Activated naive CD8-positive, alpha-beta T cell treated with anti-CD3 and anti-CD28 coated beads, Interleukin-2, amount 10 ng/mL, durations not matched to agents 7 days and 5 days (primary cell): ENCODE results near the gene SPO11. TPM values are rescaled to one million over a fixed set of nuclear protein-coding genes. Genes with fewer than 3 reads are reported as not detected.

ENCODE experiments used
- ATAC-seq: fragments of 150-1000 bp; cut with Tn5 transposase; one replicate; pipeline ENCODE4 v1.10.0; 2021; ENCODE audit warnings: low read depth, moderate library complexity
- POLR2A ChIA-PET: fragments of 350-600 bp; sonication (Branson Sonifier 250); formaldehyde crosslinking; loops from one replicate; lab custom pipeline; 2021; ENCODE audit warnings: antibody characterized with exemption; lab: Charles Lee
- DNase-seq: peaks from one replicate; pipeline ENCODE4 v3.0.0; 2021
- H3K27ac Mint-ChIP-seq: one replicate; pipeline ENCODE4 v1.8.0; 2022; ENCODE audit warnings: mild to moderate bottlenecking, mixed read lengths
- H3K27me3 Mint-ChIP-seq: one replicate; pipeline ENCODE4 v1.8.0; 2022; ENCODE audit warnings: mild to moderate bottlenecking, moderate library complexity, mixed read lengths
- H3K36me3 Mint-ChIP-seq: one replicate; pipeline ENCODE4 v1.8.0; 2021; ENCODE audit warnings: mild to moderate bottlenecking, mixed read lengths
- H3K4me1 Mint-ChIP-seq: one replicate; pipeline ENCODE4 v1.8.0; 2021; ENCODE audit warnings: mixed read lengths
- H3K4me3 Mint-ChIP-seq: one replicate; pipeline ENCODE4 v1.8.0; 2022; ENCODE audit warnings: mild to moderate bottlenecking, moderate library complexity, mixed read lengths
- H3K9me3 Mint-ChIP-seq: one replicate; pipeline ENCODE4 v1.8.0; 2021; ENCODE audit warnings: mixed read lengths
- microRNA-seq: library from miRNA; unstranded; fragments of <30 nt; microRNA quantifications from one replicate; pipeline ENCODE4 v1.2.0, GENCODE V29; 2022
- total RNA-seq, 2 experiments: library from RNA; stranded (reverse); gene quantifications; one replicate each; pipeline ENCODE4 v1.2.3, GENCODE V29; 2021

Gene SPO11
- total RNA-seq, 2 experiments from 2014 or later, result not detected

GRCh38 chr20:57387945-57388371 lies 58.4 kb downstream of the SPO11 start:
- Mint-ChIP-seq H3K4me3 (no peak overlapping the region), H3K9me3 (no peaks in the 10 kb centered on the region), H3K4me1 (peaks cover 10% of the 10 kb centered on the region), H3K27me3 (no peaks in the 10 kb centered on the region), H3K27ac (no peak overlapping the region), H3K36me3 (peaks cover 1% of the 10 kb centered on the region)
- ATAC-seq (no peak), DNase-seq (no peak)
- POLR2A ChIA-PET, result interaction anchor here (1.8 kb wide), 1 partner anchor 10 kb away, joined by 4 read pairs; no protein-coding TSS in a partner anchor

- POLR2A ChIA-PET, result interaction anchor here (0.6 to 2.5 kb wide), 6 partner anchors 9 to 230 kb away, joined by 3 to 17 read pairs (median 8); partner anchors contain the start of gene ZBP1
- Mint-ChIP-seq H3K27me3 (no peaks in the 10 kb centered on the region), H3K4me3 (peak overlapping the region; percentile 85), H3K4me1 (peaks cover 22% of the 10 kb centered on the region), H3K9me3 (no peaks in the 10 kb centered on the region), H3K36me3 (peaks cover 11% of the 10 kb centered on the region), H3K27ac (peak overlapping the region; percentile 90)
- ATAC-seq (peak; percentile 17), DNase-seq (peak; percentile 75)
Measured at GRCh38 chr20:57388953-57389694, 59.5 kb downstream of the SPO11 start.

GRCh38 chr20:57389695-57390603 lies 60.3 kb downstream of the SPO11 start:
- ATAC-seq (no peak), DNase-seq (peak; percentile 72)
- no peaks in the 10 kb centered on the region for H3K9me3 Mint-ChIP-seq
- peaks cover 22% of the 10 kb centered on the region for H3K4me1 Mint-ChIP-seq
- no peaks in the 10 kb centered on the region for H3K27me3 Mint-ChIP-seq
- peak overlapping the region; percentile 85 for H3K4me3 Mint-ChIP-seq
- POLR2A ChIA-PET, result interaction anchor here (0.6 to 5.3 kb wide), 9 partner anchors 9 to 239 kb away, joined by 3 to 78 read pairs (median 9); partner anchors contain the start of gene ZBP1
- peak overlapping the region; percentile 90 for H3K27ac Mint-ChIP-seq
- H3K36me3 Mint-ChIP-seq, result peaks cover 18% of the 10 kb centered on the region

GRCh38 chr20:57390604-57391438 lies 61.2 kb downstream of the SPO11 start, which contains the start of gene RBM38:
RBM38 (plus strand) TSS chr20:57391396; CDS start chr20:57391582, 186 bp downstream.
- Mint-ChIP-seq H3K9me3 (no peaks in the 10 kb centered on the region), H3K4me3 (peak within 1 kb of the TSS; percentile 89), H3K4me1 (peaks cover 25% of the 10 kb centered on the region), H3K27ac (peak within 1 kb of the TSS; percentile 87), H3K36me3 (peaks cover 23% of the 10 kb centered on the region), H3K27me3 (no peaks in the 10 kb centered on the region)
- POLR2A ChIA-PET, result interaction anchor here (0.7 to 5.3 kb wide), 10 partner anchors 8 to 910 kb away, joined by 3 to 78 read pairs (median 8); partner anchors contain the start of gene ZBP1
- DNase-seq (peak; percentile 86), ATAC-seq (peak; percentile 47)

DNA sequence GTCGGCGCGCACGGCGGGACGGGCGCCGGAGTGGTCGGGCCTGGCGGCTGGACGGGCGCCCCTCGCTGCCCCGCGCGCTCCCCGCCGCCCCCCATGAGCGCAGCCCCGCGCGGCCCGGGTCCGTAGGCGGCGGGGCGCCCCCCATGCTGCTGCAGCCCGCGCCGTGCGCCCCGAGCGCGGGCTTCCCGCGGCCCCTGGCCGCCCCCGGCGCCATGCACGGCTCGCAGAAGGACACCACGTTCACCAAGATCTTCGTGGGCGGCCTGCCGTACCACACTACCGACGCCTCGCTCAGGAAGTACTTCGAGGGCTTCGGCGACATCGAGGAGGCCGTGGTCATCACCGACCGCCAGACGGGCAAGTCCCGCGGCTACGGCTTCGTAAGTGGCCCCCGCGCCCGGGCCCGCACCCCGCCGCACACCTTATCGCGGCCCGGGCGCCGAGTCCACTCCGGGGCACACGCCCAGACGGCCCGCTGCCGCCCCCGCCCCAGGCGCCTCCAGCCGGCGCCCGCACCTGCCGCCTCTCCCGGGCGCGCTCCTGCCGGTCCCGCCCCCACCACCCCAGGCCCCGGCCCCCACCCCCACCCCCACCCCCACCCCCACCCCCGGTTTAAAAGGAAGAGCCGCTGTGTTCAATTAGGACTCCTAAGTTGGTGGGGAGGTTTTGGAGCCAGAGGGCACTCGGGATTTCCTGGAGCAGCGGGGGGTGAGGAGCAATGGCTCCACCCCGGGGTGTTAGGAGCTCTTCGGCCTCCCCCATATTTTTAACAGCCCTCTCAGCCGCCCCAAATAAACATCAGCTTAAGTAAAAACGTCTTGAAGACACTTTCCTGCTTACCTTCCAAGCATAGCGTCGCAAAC lies 62.1 kb downstream of the SPO11 start:
- ATAC-seq, result peak; percentile 5
- POLR2A ChIA-PET, result interaction anchor here (0.7 to 5.3 kb wide), 13 partner anchors 11 to 909 kb away, joined by 3 to 78 read pairs (median 7); partner anchors contain the start of gene ZBP1
- H3K27ac Mint-ChIP-seq, result peak overlapping the region; percentile 87

GRCh38 chr20:57392512-57393271 lies 63.1 kb downstream of the SPO11 start:
- H3K27me3 Mint-ChIP-seq, result no peaks in the 10 kb centered on the region
- H3K4me3 Mint-ChIP-seq, result peak overlapping the region; percentile 89
- POLR2A ChIA-PET, result interaction anchor here (0.8 to 5.3 kb wide), 13 partner anchors 9 to 241 kb away, joined by 3 to 78 read pairs (median 4); partner anchors contain the start of gene ZBP1
- H3K4me1 Mint-ChIP-seq, result peaks cover 35% of the 10 kb centered on the region
- peak; percentile 84 for DNase-seq
- peak; percentile 67 for ATAC-seq
- H3K36me3 Mint-ChIP-seq, result peaks cover 38% of the 10 kb centered on the region
- H3K9me3 Mint-ChIP-seq, result no peaks in the 10 kb centered on the region
- H3K27ac Mint-ChIP-seq, result peak overlapping the region; percentile 87

More for the DNA sequence above, 62.1 kb downstream of the SPO11 start:
- peak overlapping the region; percentile 89 for H3K4me3 Mint-ChIP-seq
- H3K36me3 Mint-ChIP-seq, result peaks cover 29% of the 10 kb centered on the region
- H3K4me1 Mint-ChIP-seq, result peaks cover 26% of the 10 kb centered on the region
- no peaks in the 10 kb centered on the region for H3K27me3 Mint-ChIP-seq
- peak; percentile 65 for DNase-seq
- H3K9me3 Mint-ChIP-seq, result no peaks in the 10 kb centered on the region

Small RNA genes within 50 kb of the gene (microRNA-seq; reads per million reads assigned to microRNA genes)
- gene MIR4325, result not detected

Other genes with a start within 250 kb of the SPO11 start
- gene BMP7, start 63.2 kb upstream of the SPO11 start, total RNA-seq, result not detected
- 10 to 100 TPM; 31.8 to 34.4 TPM for gene RAE1, start 21.5 kb downstream of the SPO11 start, total RNA-seq
- 10 to 100 TPM; 60.9 to 62.8 TPM for gene RBM38, start 61.6 kb downstream of the SPO11 start, total RNA-seq
- not detected for gene CTCFL, start 195.3 kb downstream of the SPO11 start, total RNA-seq
- not detected for gene PCK1, start 231.3 kb downstream of the SPO11 start, total RNA-seq